ENCODE data around the gene PGLYRP4.

Gene PGLYRP4

DNA sequence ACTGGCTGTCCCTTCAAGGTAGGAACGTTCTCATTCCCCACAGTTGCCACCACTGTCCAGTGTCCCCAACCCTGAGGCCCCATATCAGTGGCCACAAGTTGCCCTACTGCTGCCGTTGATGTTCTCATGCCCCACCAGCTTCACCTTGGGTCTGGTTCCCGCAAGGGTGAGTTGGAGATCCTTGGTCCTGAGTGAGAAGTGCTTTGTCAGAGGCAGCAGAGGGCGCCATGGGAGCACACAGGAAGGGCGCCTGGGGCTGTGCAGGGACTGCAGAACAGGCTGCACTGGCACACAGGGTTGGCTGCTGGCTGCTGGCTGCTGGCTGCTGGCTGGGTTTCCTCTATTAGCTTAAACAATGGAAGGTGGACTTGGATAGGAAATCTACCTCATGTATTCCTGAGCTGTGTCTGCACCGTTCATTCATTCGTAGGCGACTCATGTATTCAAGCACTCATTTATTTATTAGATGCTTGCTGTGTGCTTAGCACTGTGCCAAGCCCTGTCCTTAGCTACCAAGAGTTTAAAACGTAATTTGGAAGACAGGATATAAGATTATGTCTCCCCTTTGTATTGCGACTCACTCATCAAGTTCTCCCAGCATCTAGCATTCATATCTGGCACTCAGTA lies 6.9 kb upstream of the PGLYRP4 start (continued):
- TF ChIP-seq PATZ1 (tag by site-specific recombination; IDR thresholded peaks at IDR 0.05): no peak
- no peak for TF ChIP-seq ZNF544 (tag by site-specific recombination; IDR thresholded peaks at IDR 0.05)
- TF ChIP-seq ZNF621 (tag by site-specific recombination; IDR thresholded peaks at IDR 0.05): no peak
- no peak for TF ChIP-seq KLF7 (tag by site-specific recombination; IDR thresholded peaks at IDR 0.05; ENCODE audit: borderline replicate concordance)
- TF ChIP-seq ZNF302 (tag by site-specific recombination; IDR thresholded peaks at IDR 0.05; ENCODE audit: low read depth): no peak
- TF ChIP-seq, protein P1, sequence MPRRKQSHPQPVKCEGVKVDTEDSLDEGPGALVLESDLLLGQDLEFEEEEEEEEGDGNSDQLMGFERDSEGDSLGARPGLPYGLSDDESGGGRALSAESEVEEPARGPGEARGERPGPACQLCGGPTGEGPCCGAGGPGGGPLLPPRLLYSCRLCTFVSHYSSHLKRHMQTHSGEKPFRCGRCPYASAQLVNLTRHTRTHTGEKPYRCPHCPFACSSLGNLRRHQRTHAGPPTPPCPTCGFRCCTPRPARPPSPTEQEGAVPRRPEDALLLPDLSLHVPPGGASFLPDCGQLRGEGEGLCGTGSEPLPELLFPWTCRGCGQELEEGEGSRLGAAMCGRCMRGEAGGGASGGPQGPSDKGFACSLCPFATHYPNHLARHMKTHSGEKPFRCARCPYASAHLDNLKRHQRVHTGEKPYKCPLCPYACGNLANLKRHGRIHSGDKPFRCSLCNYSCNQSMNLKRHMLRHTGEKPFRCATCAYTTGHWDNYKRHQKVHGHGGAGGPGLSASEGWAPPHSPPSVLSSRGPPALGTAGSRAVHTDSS (tag by site-specific recombination; IDR thresholded peaks at IDR 0.05): no peak
- no peak for TF ChIP-seq ZBTB7A (tag by site-specific recombination; IDR thresholded peaks at IDR 0.05; ENCODE audit: low read depth)
- no peak for TF ChIP-seq ZNF704 (tag by site-specific recombination; IDR thresholded peaks at IDR 0.05)
- TF ChIP-seq, protein P2, sequence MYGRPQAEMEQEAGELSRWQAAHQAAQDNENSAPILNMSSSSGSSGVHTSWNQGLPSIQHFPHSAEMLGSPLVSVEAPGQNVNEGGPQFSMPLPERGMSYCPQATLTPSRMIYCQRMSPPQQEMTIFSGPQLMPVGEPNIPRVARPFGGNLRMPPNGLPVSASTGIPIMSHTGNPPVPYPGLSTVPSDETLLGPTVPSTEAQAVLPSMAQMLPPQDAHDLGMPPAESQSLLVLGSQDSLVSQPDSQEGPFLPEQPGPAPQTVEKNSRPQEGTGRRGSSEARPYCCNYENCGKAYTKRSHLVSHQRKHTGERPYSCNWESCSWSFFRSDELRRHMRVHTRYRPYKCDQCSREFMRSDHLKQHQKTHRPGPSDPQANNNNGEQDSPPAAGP (tag by site-specific recombination; IDR thresholded peaks at IDR 0.05): no peak
- peak; percentile 53; the same call in 1 of the 2 replicates for TF ChIP-seq CTCF (tag by site-specific recombination; IDR thresholded peaks at IDR 0.05)
- TF ChIP-seq FEZF1 (tag by site-specific recombination; IDR thresholded peaks at IDR 0.05): no peak
- peak; percentile 100 for TF ChIP-seq ZSCAN30 (tag by site-specific recombination; IDR thresholded peaks at IDR 0.05)
- TF ChIP-seq ZNF280D (tag by site-specific recombination; IDR thresholded peaks at IDR 0.05): no peak
- TF ChIP-seq ZNF404 (tag by site-specific recombination; IDR thresholded peaks at IDR 0.05): no peak
- TF ChIP-seq ZNF354C (tag by site-specific recombination; IDR thresholded peaks at IDR 0.05; ENCODE audit: borderline replicate concordance, low read depth): no peak
- peak; percentile 57 for TF ChIP-seq ZNF341 (tag by site-specific recombination; IDR thresholded peaks at IDR 0.05; ENCODE audit: low read depth)
- no peak for TF ChIP-seq ZNF510 (tag by site-specific recombination; IDR thresholded peaks at IDR 0.05; ENCODE audit: insufficient replicate concordance)
- TF ChIP-seq ZNF146 (tag by site-specific recombination; IDR thresholded peaks at IDR 0.05): no peak
- TF ChIP-seq KLF8 (tag by site-specific recombination; IDR thresholded peaks at IDR 0.05): no peak
- no peak for TF ChIP-seq ZNF138 (tag by site-specific recombination; IDR thresholded peaks at IDR 0.05; ENCODE audit: borderline replicate concordance)
- no peak for TF ChIP-seq SETDB1 (IDR thresholded peaks at IDR 0.05; ENCODE audit: insufficient read length, low read length)
- TF ChIP-seq ZNF600 (tag by site-specific recombination; IDR thresholded peaks at IDR 0.05): 0 out of 2 replicates have a peak, but pooled peaks have one; percentile 30
- no peak for TF ChIP-seq ZSCAN16 (tag by site-specific recombination; IDR thresholded peaks at IDR 0.05)
- no peak for TF ChIP-seq ZBTB8A (tag by site-specific recombination; IDR thresholded peaks at IDR 0.05)
- TF ChIP-seq ZNF488 (tag by site-specific recombination; IDR thresholded peaks at IDR 0.05): no peak
- no peak for TF ChIP-seq ZNF423 (tag by site-specific recombination; IDR thresholded peaks at IDR 0.05)
- no peak for TF ChIP-seq ZNF501 (tag by site-specific recombination; IDR thresholded peaks at IDR 0.05)

All from HEK293 (cell line).